IMR-90 (cell line): ENCODE measurements around the gene NHLRC2. TPM values are rescaled to one million over a fixed set of nuclear protein-coding genes. Genes with fewer than 3 reads are reported as not detected.

Experiments
- ATAC-seq: fragments of 200-7000 bp; cut with Tn5 transposase; 2 replicates; pipeline ENCODE4 v1.9.1; 2020; ENCODE audit warnings: low read depth, mild to moderate bottlenecking, moderate library complexity
- BruUV-seq: library from RNA; stranded (reverse); fragments of 400-500 nt; replicated peaks from 2 replicates; lab custom pipeline; 2021; lab: Mats Ljungman, UMichigan
- CTCF ChIA-PET: fragments of 300-600 bp; formaldehyde crosslinking; extraction: SDS; loops from one replicate; lab custom pipeline; 2021; ENCODE audit warnings: antibody characterized with exemption; lab: Yijun Ruan, JAX
- POLR2A ChIA-PET: fragments of 300-600 bp; sonication (Branson Sonifier 250); formaldehyde crosslinking; loops from one replicate; lab custom pipeline; 2022; ENCODE audit warnings: antibody characterized with exemption; ENCODE audit not compliant: unreplicated experiment; lab: Charles Lee
- DNase-seq: peaks from one replicate; pipeline ENCODE4 v3.0.0; 2013
- H2AFZ ChIP-seq: replicated peaks from 2 replicates; pipeline ENCODE3; 2013; ENCODE audit warnings: low read length, mild to moderate bottlenecking; ENCODE audit not compliant: poor library complexity
- H2AK5ac ChIP-seq: 2 replicates; pipeline ENCODE4 v1.6.1; 2013; ENCODE audit warnings: low read depth, low read length, inconsistent platforms
- H2AK9ac ChIP-seq: replicated peaks from 2 replicates; pipeline ENCODE3; 2013; ENCODE audit warnings: mild to moderate bottlenecking, low read depth, low read length, moderate library complexity; ENCODE audit not compliant: poor library complexity
- H2BK120ac ChIP-seq: 2 replicates; pipeline ENCODE4 v1.6.1; 2013; ENCODE audit warnings: low read depth, low read length, inconsistent platforms
- H2BK15ac ChIP-seq: 3 replicates; pipeline ENCODE4 v1.6.1; 2013; ENCODE audit warnings: low read depth, low read length, inconsistent platforms
- H2BK20ac ChIP-seq: 2 replicates; pipeline ENCODE4 v1.6.1; 2013; ENCODE audit warnings: low read depth, mild to moderate bottlenecking, inconsistent platforms, low read length, moderate library complexity
- H2BK5ac ChIP-seq: 2 replicates; pipeline ENCODE4 v1.6.1; 2013; ENCODE audit warnings: mild to moderate bottlenecking, low read depth, low read length, inconsistent platforms; ENCODE audit not compliant: poor library complexity, severe bottlenecking
- H3K14ac ChIP-seq: replicated peaks from 2 replicates; pipeline ENCODE4 v1.6.1; 2013; ENCODE audit warnings: low read depth, low read length, inconsistent platforms
- H3K18ac ChIP-seq: 2 replicates; pipeline ENCODE4 v1.6.1; 2013; ENCODE audit warnings: low read depth, low read length, control low read depth
- H3K23ac ChIP-seq: 2 replicates; pipeline ENCODE4 v1.6.1; 2013; ENCODE audit warnings: low read depth, low read length, inconsistent platforms
- H3K27ac ChIP-seq: 2 replicates; pipeline ENCODE4 v1.5.1; 2013; ENCODE audit warnings: mild to moderate bottlenecking, control low read depth, low read length; ENCODE audit not compliant: insufficient read depth
- H3K27me3 ChIP-seq: 2 replicates; pipeline ENCODE4 v1.6.1; 2013; ENCODE audit warnings: low read length; ENCODE audit not compliant: control insufficient read depth, insufficient read depth
- H3K36me3 ChIP-seq: 2 replicates; pipeline ENCODE4 v1.6.1; 2013; ENCODE audit warnings: low read length, mixed read lengths; ENCODE audit not compliant: control insufficient read depth, insufficient read depth
- H3K4ac ChIP-seq: 2 replicates; pipeline ENCODE4 v1.6.1; 2013; ENCODE audit warnings: low read depth, low read length, inconsistent platforms
- H3K4me1 ChIP-seq: 2 replicates; pipeline ENCODE4 v1.6.1; 2013; ENCODE audit warnings: low read length, mixed read lengths; ENCODE audit not compliant: control insufficient read depth, insufficient read depth
- H3K4me2 ChIP-seq: 2 replicates; pipeline ENCODE4 v1.6.1; 2013; ENCODE audit warnings: low read depth, mild to moderate bottlenecking, control low read depth, low read length, moderate library complexity
- H3K4me3 ChIP-seq: 2 replicates; pipeline ENCODE4 v1.5.1; 2013; ENCODE audit warnings: low read depth, mild to moderate bottlenecking, control low read depth, low read length, moderate library complexity; ENCODE audit not compliant: insufficient read depth
- H3K56ac ChIP-seq: 2 replicates; pipeline ENCODE4 v1.6.1; 2013; ENCODE audit warnings: low read length, inconsistent platforms; ENCODE audit not compliant: insufficient read depth; ENCODE audit errors: extremely low read depth
- H3K79me1 ChIP-seq, 2 experiments: 2 replicates each; pipeline ENCODE4 v1.6.1; 2013; ENCODE audit warnings: low read length in 2 of 2, inconsistent platforms in 1 of 2, low read depth in 1 of 2
- H3K9ac ChIP-seq: 2 replicates; pipeline ENCODE4 v1.6.1; 2013; ENCODE audit warnings: low read depth, low read length, control low read depth
- H3K9me1 ChIP-seq: 2 replicates; pipeline ENCODE4 v1.6.1; 2013; ENCODE audit warnings: low read length, inconsistent platforms; ENCODE audit not compliant: insufficient read depth
- H3K9me3 ChIP-seq: 2 replicates; pipeline ENCODE4 v1.6.1; 2013; ENCODE audit warnings: low read length; ENCODE audit not compliant: control insufficient read depth, insufficient read depth
- H4K20me1 ChIP-seq: 2 replicates; pipeline ENCODE4 v1.6.1; 2013; ENCODE audit warnings: low read length, inconsistent platforms; ENCODE audit not compliant: insufficient read depth
- H4K5ac ChIP-seq: 2 replicates; pipeline ENCODE4 v1.6.1; 2013; ENCODE audit warnings: mild to moderate bottlenecking, low read depth, low read length, control low read depth
- H4K8ac ChIP-seq, 2 experiments: 2 replicates each; pipeline ENCODE4 v1.6.1; 2013; ENCODE audit warnings: low read depth in 2 of 2, low read length in 2 of 2, control low read depth in 1 of 2, inconsistent platforms in 1 of 2
- H4K91ac ChIP-seq: 2 replicates; pipeline ENCODE4 v1.6.1; 2013; ENCODE audit warnings: low read depth, low read length, inconsistent platforms; ENCODE audit not compliant: insufficient read depth
- CEBPB ChIP-seq: IDR thresholded peaks from 2 replicates; pipeline ENCODE4 v1.6.1; 2012; ENCODE audit warnings: low read depth, low read length, improper control_type of control experiment
- RAD21 ChIP-seq: IDR thresholded peaks from 2 replicates; pipeline ENCODE4 v1.6.1; 2012; ENCODE audit warnings: low read length, improper control_type of control experiment
- whole genome bisulfite sequencing, 2 experiments: methylation state at CpG; one replicate each; pipeline versions ENCODE4 v1.1.5 to v1.1.7; 2013; ENCODE audit warnings: missing lambda C conversion rate in 2 of 2; ENCODE audit not compliant: insufficient read length in 1 of 2; ENCODE audit errors: extremely low coverage in 2 of 2; 5-methylcytosine and 5-hydroxymethylcytosine counted together
- dilution Hi-C: fragments of 300-500 bp; cut with HindIII; formaldehyde crosslinking; loops from one replicate; pipeline ENCODE4 v1.14.3; 2018; ENCODE audit warnings: low sequenced_read_pairs; ENCODE audit not compliant: unreplicated experiment
- in situ Hi-C: fragments of 300-500 bp; cut with MboI; formaldehyde crosslinking; loops from 3 replicates; pipeline ENCODE4 v1.14.3; 2019; ENCODE audit warnings: low sequenced_read_pairs, inconsistent platforms, mixed read lengths
- intact Hi-C: fragments of 100-400 bp; cut with micrococcal nuclease; formaldehyde crosslinking; loops from 2 replicates; pipeline ENCODE4 v1.10.0; 2022
- polyA plus RNA-seq, 3 experiments: library from polyadenylated mRNA; depleted of rRNA; stranded (reverse); fragments of >200 nt; gene quantifications; 2 replicates each; pipeline ENCODE4 v1.2.3, GENCODE V29; 2012; ENCODE audit warnings: low replicate concordance in 1 of 3
- total RNA-seq: library from RNA; depleted of rRNA; stranded (reverse); fragments of >200 nt; gene quantifications from 2 replicates; pipeline ENCODE4 v1.2.3, GENCODE V29; 2012
- TF ChIP-seq, protein P1 (sequence below): conservative IDR thresholded peaks from 2 replicates; pipeline ENCODE4 v1.5.1; 2012; ENCODE audit warnings: mild to moderate bottlenecking, low read depth, low read length, improper control_type of control experiment

The NHLRC2 gene
- total and polyA plus RNA-seq, 2 of the 4 experiments (the other 2 are of a cell fraction), result 3.0 to 11.8 TPM

DNA sequence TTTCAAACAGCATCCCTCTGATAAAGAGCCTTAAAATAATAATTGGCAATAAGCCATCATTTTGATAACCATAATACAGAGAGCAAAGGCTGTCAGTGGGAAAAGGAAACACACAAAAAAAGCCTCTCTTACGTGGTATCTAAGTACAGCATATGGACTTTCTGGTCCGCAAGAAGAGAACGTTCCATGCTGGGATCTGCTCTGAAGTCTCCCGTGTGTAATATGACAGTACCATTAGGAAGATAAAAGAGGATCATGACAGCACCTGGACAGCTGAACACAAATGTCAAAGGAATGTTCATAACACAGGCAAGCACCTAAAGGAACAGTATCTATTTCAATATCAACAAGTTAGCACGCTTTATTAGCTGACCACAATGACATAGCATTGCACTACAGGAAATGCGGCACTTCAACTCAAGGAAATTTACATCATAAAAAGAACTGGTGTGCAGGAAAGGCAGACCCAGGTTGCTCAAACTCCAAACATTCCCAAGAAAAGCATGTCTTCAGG, 10.4 kb upstream of the NHLRC2 start:
- Histone ChIP-seq H3K4me1 (no peaks in the 10 kb centered on the region), H3K14ac (no peak overlapping the region), H3K36me3 (no peaks in the 10 kb centered on the region; the same call in 1 of the 2 replicates), H2BK120ac (no peak overlapping the region), H3K4me2 (no peak overlapping the region), H3K27me3 (no peaks in the 10 kb centered on the region), H3K27ac (no peak overlapping the region), H4K8ac (no peak overlapping the region), H3K9me1 (no peaks in the 10 kb centered on the region), H3K23ac (no peak overlapping the region), H2BK15ac (no peak overlapping the region), H3K4ac (no peak overlapping the region), H4K91ac (no peak overlapping the region), H3K56ac (no peak overlapping the region), H4K20me1 (no peaks in the 10 kb centered on the region), H3K9me3 (no peaks in the 10 kb centered on the region), H2AK9ac (no peak overlapping the region), H3K79me1 (no peaks in the 10 kb centered on the region), H2AK5ac (no peak overlapping the region), H3K18ac (no peak overlapping the region), H2AFZ (no peak overlapping the region), H3K9ac (no peak overlapping the region), H2BK20ac (no peak overlapping the region), H2BK5ac (no peak overlapping the region), H3K4me3 (no peak overlapping the region), H4K5ac (no peak overlapping the region)
- intact Hi-C loops (no loop called here), dilution Hi-C loops (no loop called here), in situ Hi-C loops (no loop called here)
- ChIA-PET POLR2A (no interaction called here), CTCF (no interaction called here)
- DNase-seq, result no peak
- no peak for TF ChIP-seq RAD21
- TF ChIP-seq, protein P1, sequence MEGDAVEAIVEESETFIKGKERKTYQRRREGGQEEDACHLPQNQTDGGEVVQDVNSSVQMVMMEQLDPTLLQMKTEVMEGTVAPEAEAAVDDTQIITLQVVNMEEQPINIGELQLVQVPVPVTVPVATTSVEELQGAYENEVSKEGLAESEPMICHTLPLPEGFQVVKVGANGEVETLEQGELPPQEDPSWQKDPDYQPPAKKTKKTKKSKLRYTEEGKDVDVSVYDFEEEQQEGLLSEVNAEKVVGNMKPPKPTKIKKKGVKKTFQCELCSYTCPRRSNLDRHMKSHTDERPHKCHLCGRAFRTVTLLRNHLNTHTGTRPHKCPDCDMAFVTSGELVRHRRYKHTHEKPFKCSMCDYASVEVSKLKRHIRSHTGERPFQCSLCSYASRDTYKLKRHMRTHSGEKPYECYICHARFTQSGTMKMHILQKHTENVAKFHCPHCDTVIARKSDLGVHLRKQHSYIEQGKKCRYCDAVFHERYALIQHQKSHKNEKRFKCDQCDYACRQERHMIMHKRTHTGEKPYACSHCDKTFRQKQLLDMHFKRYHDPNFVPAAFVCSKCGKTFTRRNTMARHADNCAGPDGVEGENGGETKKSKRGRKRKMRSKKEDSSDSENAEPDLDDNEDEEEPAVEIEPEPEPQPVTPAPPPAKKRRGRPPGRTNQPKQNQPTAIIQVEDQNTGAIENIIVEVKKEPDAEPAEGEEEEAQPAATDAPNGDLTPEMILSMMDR, result no peak
- no peak for TF ChIP-seq CEBPB
- no CpG with 5 or more reads among the region's 6 CpGs for WGBS, 2 experiments
- ATAC-seq, result no peak
- BruUV-seq, result no TSS peak
